ENCODE measurements around the gene TMEM106A.

- TF ChIP-seq CTCF (optimal IDR thresholded peaks at IDR 0.05 in 1 of 3, IDR thresholded peaks at IDR 0.05 in 1 of 3, conservative IDR thresholded peaks at IDR 0.05 in 1 of 3; ENCODE audit: extremely low read depth in 1 of 3, insufficient read depth in 2 of 3, low read length in 3 of 3): no peak
- no peak for TF ChIP-seq EZH2 (IDR thresholded peaks at IDR 0.05; ENCODE audit: low read length)
These were observed 18.4 kb upstream of the TMEM106A start for GRCh38 chr17:43193251-43193650.
